ENCODE measurements around the gene TLCD5.

Gene TLCD5

GRCh38 chr11:120378474-120378873 is 53.4 kb downstream of the TLCD5 start:
- Histone ChIP-seq H3K9me3 (ENCODE audit: control insufficient read depth in 2 of 2, low read length in 2 of 2) (no peaks in the 10 kb centered on the region), H3K4me3 (ENCODE audit: low read length in 2 of 2) (no peak overlapping the region), H3K4me1 (ENCODE audit: control insufficient read depth, insufficient read depth, low read length) (peaks cover 5% of the 10 kb centered on the region), H3K9ac (ENCODE audit: low read length in 2 of 2) (no peak overlapping the region), H3K36me3 (ENCODE audit: control insufficient read depth in 2 of 2, insufficient read depth in 2 of 2, low read length in 2 of 2) (no peaks in the 10 kb centered on the region), H3K27ac (ENCODE audit: low read length) (no peak overlapping the region), H3K27me3 (ENCODE audit: control insufficient read depth in 1 of 2, insufficient read depth in 2 of 2, low read length in 2 of 2) (no peaks in the 10 kb centered on the region)

- no peaks in the 10 kb centered on the region for H3K27me3 ChIP-seq (ENCODE audit: control insufficient read depth in 1 of 2, insufficient read depth in 2 of 2, low read length in 2 of 2)
- H3K4me1 ChIP-seq (ENCODE audit: control insufficient read depth, insufficient read depth, low read length) = peaks cover 8% of the 10 kb centered on the region
Observed at GRCh38 chr11:120381401-120381800, 56.3 kb downstream of the TLCD5 start.

More at GRCh38 chr11:120381401-120381800, 56.3 kb downstream of the TLCD5 start:
- Histone ChIP-seq H3K27ac (ENCODE audit: low read length) (no peak overlapping the region), H3K4me3 (ENCODE audit: low read length in 2 of 2) (no peak overlapping the region), H3K36me3 (ENCODE audit: control insufficient read depth in 2 of 2, insufficient read depth in 2 of 2, low read length in 2 of 2) (no peaks in the 10 kb centered on the region), H3K9ac (ENCODE audit: low read length in 2 of 2) (no peak overlapping the region), H3K9me3 (ENCODE audit: control insufficient read depth in 2 of 2, low read length in 2 of 2) (no peaks in the 10 kb centered on the region)
